Stimulated activated CD8-positive, alpha-beta memory T cell treated with anti-CD3 and anti-CD28 coated beads, Interleukin-15, amount 100 ng/mL, for 1 hour (primary cell): Measurements from ENCODE around the gene SRGAP1.
"Not testable (repeated sequence)": the region's sequence is repeated elsewhere in the genome, so short reads cannot be mapped to it uniquely, and the experiment has no call there.

ENCODE experiments used
- DNase-seq: peaks from one replicate; pipeline ENCODE4 v3.0.0-alpha.2; 2020; ENCODE audit warnings: low read depth

SRGAP1 gene

GRCh38 chr12:64122995-64123394, 278.5 kb downstream of the SRGAP1 start:
- no peak for DNase-seq

DNA sequence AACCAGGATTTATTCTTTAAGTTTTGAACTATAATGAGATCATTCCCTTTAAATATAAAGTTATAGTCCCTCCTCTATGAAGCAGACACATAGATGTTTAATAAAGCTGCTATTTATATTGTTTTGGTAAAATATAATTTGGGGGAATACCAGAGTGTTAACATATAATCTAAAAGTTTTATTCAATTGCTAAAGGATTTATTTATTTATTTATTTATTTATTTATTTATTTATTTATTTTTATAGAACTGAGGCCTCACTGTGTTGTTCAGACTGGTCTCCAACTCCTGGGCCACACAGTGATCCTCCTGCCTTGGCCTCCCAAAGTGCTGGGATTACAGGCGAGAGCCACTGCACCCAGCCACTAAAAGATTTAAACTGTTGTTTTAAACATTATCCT, 278.9 kb downstream of the SRGAP1 start:
- DNase-seq, result no peak

DNA sequence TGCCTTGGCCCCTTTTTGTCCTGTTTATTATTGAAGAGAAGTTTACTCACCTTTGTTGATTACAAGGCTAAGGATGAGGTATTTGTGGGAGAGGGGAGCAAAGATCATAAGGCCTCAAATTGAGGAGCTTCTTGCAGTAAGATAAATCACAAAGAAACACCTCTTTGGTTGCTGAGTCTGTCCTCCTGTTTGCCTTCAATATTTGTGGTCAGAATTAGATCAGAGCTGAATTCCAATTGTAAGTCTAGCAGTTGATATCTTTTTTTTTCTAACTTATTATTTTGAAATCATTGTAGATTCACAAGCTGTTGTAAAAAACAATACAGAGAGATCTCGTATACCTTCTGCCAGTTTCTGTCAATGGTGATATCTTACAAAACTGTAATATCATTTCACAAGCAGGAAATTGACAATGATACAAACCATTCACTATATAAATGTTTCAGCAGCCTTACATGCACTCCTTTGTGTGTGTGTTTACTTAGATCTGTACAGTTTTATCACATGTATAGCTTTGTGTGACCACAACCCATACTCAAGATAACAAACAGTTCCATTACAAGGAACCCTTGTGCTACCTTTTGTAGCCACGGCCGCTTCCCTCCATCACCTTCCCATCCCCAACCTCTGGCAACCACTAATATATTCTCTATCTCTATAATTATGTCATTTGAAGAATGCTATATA, 280.2 kb downstream of the SRGAP1 start:
- no peak for DNase-seq

DNA sequence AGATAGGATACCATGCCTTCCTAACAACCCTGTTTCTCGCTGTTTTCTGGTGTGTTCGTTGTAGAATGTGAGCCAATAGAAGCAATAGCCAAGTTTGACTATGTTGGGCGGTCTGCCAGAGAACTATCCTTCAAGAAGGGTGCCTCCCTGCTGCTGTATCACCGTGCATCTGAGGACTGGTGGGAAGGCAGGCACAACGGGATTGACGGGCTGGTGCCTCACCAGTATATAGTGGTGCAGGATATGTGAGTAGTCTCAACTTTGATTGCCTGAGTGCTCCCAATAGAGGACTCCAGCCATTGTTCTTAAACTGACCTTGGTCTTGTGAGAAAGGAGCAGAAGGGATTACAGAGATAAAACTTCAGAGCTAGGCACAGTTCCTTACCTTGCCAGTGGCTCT, 281.4 kb downstream of the SRGAP1 start:
- DNase-seq, result no peak

- no peak for DNase-seq
Observed at GRCh38 chr12:64127811-64128210, 283.3 kb downstream of the SRGAP1 start.

DNA sequence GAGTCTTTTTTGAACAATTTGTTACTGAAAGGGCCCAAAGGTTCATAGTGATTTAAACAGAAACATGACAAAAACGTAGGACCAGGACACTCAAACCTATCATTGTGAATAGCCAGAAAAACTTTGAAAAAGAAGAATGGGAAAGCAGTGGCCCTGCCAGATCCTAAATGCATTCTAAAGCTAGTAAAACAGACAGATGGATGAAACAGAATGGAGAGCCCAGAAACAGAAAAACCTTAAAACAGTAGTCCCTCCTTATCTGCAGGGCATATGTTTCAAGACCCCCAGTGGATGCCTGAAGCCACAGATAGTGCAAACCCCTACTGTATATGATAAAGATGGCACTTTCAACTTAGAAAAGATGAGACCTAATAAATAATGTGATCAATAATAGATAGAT, 283.9 kb downstream of the SRGAP1 start:
- DNase-seq, result no peak

- not testable (repeated sequence) for DNase-seq
Observed at GRCh38 chr12:64130476-64130875, 286.0 kb downstream of the SRGAP1 start.

DNA sequence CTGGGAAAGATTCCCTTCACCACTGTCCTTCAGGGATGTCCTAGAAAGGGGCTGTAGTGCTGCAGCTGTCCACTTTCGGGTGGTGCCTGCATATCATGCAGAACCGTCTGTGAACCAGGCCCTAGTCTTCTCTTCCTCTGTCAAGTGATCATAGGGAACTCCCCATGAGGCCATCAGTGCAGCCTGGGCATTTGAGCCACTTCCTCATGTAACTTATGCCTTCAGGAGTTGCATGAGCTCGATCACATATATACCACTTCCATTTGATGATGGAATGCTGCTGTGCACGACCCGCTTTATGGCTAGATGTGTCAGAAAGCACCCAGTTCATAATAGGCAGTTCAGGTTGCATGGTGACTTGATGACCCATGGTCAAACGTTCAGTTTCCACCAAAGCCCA, 287.0 kb downstream of the SRGAP1 start:
- DNase-seq, result not testable (repeated sequence)

- DNase-seq, result not testable (repeated sequence)
Observed at GRCh38 chr12:64132672-64133071, 288.2 kb downstream of the SRGAP1 start.

DNA sequence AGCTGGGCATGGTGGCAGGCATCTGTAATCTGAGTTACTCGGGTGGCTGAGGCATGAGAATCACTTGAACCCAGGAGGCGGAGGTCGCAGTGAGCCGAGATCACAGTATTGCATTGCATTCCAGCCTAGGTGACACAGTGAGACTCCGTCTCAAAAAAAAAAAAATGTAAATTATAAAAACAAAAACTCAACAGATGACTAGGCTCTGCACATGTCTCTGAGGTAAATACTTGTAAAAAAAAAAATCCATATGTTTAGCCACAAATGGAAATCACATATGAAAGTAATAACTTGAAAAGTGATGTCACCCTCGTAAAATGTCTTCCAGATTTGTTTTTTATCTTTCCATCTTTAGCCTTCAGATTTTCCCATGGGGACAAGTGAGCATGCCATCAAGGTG, 292.6 kb downstream of the SRGAP1 start:
- DNase-seq, result no peak

DNA sequence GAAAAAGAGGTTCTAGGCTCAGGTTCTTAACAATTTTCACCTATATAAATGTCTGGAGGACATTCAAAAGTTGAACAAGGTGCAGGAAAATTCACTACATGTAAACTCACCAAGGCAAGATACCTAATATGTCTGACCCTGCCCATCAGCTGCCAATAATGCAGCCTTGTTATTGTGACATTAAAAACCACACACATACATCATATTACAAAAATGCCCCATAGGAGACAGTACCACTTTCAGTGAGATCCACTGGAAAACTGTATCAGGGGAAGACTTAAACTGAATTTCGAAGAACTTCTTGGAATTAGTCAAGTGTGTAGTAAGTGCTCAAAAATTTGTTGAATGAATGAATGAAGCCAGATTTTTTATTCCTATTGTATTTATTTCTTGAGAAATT, 294.5 kb downstream of the SRGAP1 start:
- no peak for DNase-seq

DNA sequence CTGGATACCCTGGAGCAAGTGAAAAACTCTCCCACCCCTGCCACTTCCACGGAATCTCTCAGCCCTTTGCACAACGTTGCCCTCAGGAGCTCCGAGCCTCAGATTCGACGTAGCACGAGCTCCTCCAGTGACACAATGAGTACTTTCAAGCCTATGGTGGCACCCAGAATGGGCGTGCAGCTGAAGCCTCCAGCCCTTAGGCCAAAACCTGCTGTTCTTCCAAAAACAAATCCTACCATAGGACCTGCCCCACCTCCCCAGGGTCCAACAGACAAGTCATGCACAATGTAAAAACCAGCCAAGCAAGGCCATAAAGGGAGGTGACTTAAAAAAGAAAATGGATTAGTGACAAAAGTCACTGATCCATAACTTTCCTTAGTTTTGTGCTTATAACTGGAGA, 297.9 kb downstream of the SRGAP1 start:
- DNase-seq, result no peak

DNA sequence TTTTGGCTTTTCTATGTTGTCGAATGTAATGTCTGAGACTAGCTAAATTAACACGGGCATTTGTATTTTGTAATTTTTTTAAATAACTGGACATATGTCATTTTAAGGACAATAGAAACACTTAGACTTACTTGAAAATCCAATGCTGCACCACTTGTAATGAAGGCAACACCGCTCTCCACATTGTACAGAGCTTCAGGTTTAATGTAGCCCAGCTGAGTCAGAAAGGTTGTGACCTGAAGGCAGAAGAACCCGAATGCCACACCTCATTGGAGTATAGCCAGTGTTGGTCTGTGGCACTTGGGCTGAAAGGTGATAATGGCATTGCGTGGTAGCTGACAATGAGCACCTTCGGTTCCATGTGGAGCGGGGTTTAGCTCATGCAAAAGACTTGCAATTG, 298.3 kb downstream of the SRGAP1 start:
- DNase-seq, result no peak

GRCh38 chr12:64145226-64145625, 300.7 kb downstream of the SRGAP1 start:
- no peak for DNase-seq

GRCh38 chr12:64147011-64147631, 302.6 kb downstream of the SRGAP1 start:
- no peak for DNase-seq

DNA sequence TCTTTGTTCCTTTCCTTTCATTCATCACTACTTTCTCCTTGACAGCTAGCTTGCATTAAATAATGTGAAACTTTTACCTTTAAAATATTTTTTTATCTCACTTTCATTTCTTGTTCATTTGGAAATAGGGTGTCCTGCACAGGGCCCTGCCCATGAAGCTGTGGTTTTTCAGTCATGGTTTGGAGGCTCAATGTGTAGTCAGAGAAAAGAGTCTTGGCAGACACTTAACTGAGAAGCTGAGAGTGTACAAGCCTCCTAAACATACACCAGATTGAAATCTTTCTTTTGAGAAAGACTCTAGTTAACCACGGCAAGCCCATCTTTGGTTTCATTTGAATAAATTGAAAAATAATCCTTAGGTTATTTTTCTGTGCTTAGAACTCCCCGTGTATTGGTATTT, 303.4 kb downstream of the SRGAP1 start:
- no peak for DNase-seq

DNA sequence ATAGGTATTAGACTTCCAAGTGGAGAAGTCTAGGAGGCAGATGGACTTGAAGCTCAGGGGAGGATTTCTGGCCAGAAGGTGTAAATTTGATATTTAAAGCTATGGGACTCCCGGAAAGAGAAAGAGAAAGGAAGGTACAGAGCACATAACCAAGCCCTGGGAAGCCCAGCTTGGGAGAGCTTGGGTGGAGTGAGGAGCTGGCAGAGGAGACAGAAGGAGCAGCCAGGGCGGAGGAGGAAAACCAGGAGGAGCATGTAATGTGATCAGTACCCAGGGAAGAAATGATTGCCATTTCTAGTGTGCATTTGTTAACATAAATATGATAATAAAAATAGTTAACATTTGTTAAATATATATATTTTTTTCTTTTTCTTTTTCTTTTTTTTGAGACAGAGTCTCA, 310.2 kb downstream of the SRGAP1 start:
- DNase-seq, result no peak

- no peak for DNase-seq
Observed at GRCh38 chr12:64157110-64157509, 312.6 kb downstream of the SRGAP1 start.

DNA sequence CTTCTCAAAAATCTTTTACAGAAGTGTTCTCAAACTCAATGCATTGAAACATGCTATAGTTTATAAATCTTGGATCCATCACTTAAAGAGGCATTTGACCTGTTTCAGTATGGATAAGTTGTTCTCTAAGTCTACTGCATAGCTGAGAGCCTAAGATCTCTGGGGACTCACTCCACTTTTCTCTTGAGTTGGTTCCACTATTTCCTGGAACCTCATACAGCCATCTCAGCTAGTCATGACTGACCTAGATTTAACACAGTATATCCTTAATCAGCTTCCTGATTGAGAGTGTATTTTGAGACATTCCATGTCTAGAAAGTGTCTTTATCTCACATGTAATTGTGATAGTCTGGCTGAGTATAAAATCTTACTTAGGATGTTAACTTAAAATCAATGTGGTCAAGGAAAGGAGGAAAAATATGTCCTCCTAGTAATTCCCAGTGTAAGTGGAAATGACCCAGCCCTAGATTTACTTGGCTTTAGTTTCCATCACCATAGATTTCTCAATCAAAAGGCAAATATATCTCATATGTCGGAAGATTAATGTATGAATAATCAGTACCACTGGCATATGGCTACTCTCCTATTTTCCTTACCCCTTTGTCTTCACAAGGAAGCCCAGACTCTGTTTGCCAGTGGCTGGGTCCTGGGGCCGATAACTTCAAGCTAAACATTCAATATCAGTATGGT, 315.7 kb downstream of the SRGAP1 start:
- no peak for DNase-seq

DNA sequence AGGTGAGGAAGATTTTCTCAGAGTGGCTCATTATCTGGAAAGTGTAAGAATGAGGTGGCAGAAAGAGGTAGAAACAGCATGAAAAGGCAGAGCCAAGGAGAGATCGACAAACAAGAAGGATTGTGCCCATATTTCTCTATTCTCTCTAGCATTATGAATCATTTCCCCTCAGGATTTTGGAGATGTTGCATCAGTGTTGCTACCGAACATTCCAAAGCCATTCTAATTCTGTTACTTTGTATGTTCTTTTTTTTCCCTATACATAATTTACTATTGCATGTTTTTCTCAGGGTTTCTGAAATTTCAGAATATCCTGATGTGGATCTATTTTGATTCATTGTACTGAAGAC, 316.2 kb downstream of the SRGAP1 start:
- DNase-seq, result no peak

GRCh38 chr12:64166606-64167005, 322.1 kb downstream of the SRGAP1 start:
- DNase-seq, result not testable (repeated sequence)

- DNase-seq, result not testable (repeated sequence)
Observed at GRCh38 chr12:64167041-64167440, 322.5 kb downstream of the SRGAP1 start.

DNA sequence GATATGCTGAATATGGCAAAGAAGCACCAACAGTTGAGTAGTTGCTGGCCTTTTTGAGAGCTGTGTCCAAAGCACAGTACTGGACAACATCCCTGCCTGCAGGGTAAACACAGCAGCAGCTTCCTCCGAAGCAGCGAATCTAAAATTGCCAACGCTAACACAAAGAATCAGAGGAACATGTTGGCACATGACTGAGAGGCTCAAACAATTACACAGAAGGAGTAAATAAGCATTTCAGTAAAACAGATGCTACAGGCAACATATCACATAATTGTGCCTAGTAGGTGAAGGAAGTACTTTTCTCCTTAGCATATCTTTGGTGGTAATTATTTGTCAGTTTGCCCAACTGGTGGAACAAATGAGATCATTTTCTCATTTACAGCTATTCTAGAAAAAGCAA, 325.5 kb downstream of the SRGAP1 start:
- no peak for DNase-seq

DNA sequence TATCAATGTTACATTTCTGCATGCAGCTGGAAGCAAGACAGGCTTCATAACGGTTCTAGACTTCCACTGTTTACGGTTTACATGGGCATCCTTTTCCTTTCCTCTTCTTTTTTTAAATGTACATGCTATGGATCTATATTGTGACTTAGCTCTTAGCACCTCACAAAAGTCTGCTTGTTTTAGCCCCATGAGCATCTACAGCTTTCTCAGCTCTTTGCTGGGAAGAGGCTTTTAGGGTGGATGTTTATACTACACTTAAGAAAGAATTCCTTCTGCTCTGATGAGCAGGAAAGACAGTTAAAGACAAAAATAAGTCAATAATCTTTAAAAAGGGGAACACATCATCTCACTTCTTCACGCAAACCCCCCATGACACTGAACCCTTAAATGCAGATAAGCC, 326.2 kb downstream of the SRGAP1 start:
- no peak for DNase-seq
